A549 (cell line): ENCODE results near the gene FOXP1. TPM values are rescaled to one million over a fixed set of nuclear protein-coding genes. Genes with fewer than 3 reads are reported as not detected.

Experiments
- ATAC-seq, 2 experiments: fragments of 200-7000 bp in 1 of 2; fragments of >200 bp in 1 of 2; cut with Nextera tagmentation in 1 of 2; cut with Tn5 transposase in 1 of 2; 3 replicates each; pipeline versions ENCODE4 v1.8.0 to v1.9.1; 2018 to 2020; ENCODE audit warnings: mild to moderate bottlenecking in 1 of 2, moderate library complexity in 1 of 2
- CTCF ChIA-PET: fragments of 300-600 bp; sonication (Branson Sonifier 250); formaldehyde crosslinking; extraction: SDS; loops from one replicate; lab custom pipeline; 2021; ENCODE audit warnings: antibody characterized with exemption, inconsistent platforms; lab: Yijun Ruan, JAX
- POLR2A ChIA-PET: fragments of 350-600 bp; formaldehyde crosslinking; extraction: SDS; loops from one replicate; lab custom pipeline; 2021; ENCODE audit warnings: antibody characterized with exemption, inconsistent platforms; lab: Yijun Ruan, JAX
- DNase-seq, 2 experiments: peaks; one replicate each; pipeline versions ENCODE4 v3.0.0 to v3.0.0-alpha.2; 2011 to 2016; ENCODE audit warnings: low read depth in 1 of 2, low spot score in 1 of 2
- FAIRE-seq: peaks from 2 replicates; lab custom pipeline; 2011; peaks lifted over from hg19 to GRCh38; lab: Jason Lieb, UNC
- H3K27ac ChIP-seq, 2 experiments: fragments of >200 bp; sonication (Bioruptor Twin); formaldehyde crosslinking; 3 replicates each; pipeline ENCODE4 v1.5.1; 2016 to 2017
- H3K4me1 ChIP-seq: fragments of >200 bp; sonication (Bioruptor Twin); formaldehyde crosslinking; 3 replicates; pipeline ENCODE4 v1.6.1; 2016
- H3K4me2 ChIP-seq: fragments of >200 bp; sonication (Bioruptor Twin); formaldehyde crosslinking; 3 replicates; pipeline ENCODE4 v1.6.1; 2016
- H3K4me3 ChIP-seq: fragments of >200 bp; sonication (Bioruptor Twin); formaldehyde crosslinking; 3 replicates; pipeline ENCODE4 v1.5.1; 2016
- H3K9me3 ChIP-seq: fragments of >200 bp; sonication (Bioruptor Twin); formaldehyde crosslinking; 3 replicates; pipeline ENCODE4 v1.6.1; 2016
- ATOH8 ChIP-seq: fragments of 250-450 bp; sonication (Bioruptor Pico); IDR thresholded peaks from 2 replicates; pipeline ENCODE4 v1.5.0; 2020; ENCODE audit warnings: low read depth, mild to moderate bottlenecking, moderate library complexity
- BHLHE40 ChIP-seq: IDR thresholded peaks from 2 replicates; pipeline ENCODE4 v1.6.1; 2012; ENCODE audit warnings: low read depth, low read length, inconsistent platforms
- CHD2 ChIP-seq: fragments of 150-350 bp; IDR thresholded peaks from 2 replicates; pipeline ENCODE4 v1.6.1; 2014; ENCODE audit warnings: low read length; ENCODE audit not compliant: partially characterized antibody
- CTCF ChIP-seq: fragments of >200 bp; sonication (Bioruptor Twin); formaldehyde crosslinking; IDR thresholded peaks from 3 replicates; pipeline ENCODE4 v1.5.1; 2016
- E2F6 ChIP-seq: IDR thresholded peaks from 2 replicates; pipeline ENCODE4 v1.6.1; 2012; ENCODE audit warnings: low read depth, borderline replicate concordance
- EP300 ChIP-seq, 2 experiments: fragments of >200 bp; sonication (Bioruptor Twin); formaldehyde crosslinking; IDR thresholded peaks; 2 replicates in 1 of 2; 3 replicates in 1 of 2; pipeline ENCODE4 v1.6.1; 2016 to 2017
- FOSB ChIP-seq: fragments of 250-450 bp; sonication (Bioruptor Pico); IDR thresholded peaks from 2 replicates; pipeline ENCODE4 v1.5.0; 2020; ENCODE audit warnings: mild to moderate bottlenecking, moderate library complexity
- JUNB ChIP-seq: fragments of >200 bp; sonication (Bioruptor Twin); formaldehyde crosslinking; IDR thresholded peaks from 2 replicates; pipeline ENCODE4 v1.6.1; 2016
- NPAS2 ChIP-seq: fragments of 250-450 bp; sonication (Bioruptor Pico); IDR thresholded peaks from 2 replicates; pipeline ENCODE4 v1.8.0; 2022; ENCODE audit warnings: mild to moderate bottlenecking, moderate library complexity, borderline replicate concordance
- PHF8 ChIP-seq: fragments of 200-600 bp; sonication (generic); IDR thresholded peaks from 2 replicates; pipeline ENCODE4 v1.6.1; 2016; ENCODE audit warnings: low read depth, mild to moderate bottlenecking, antibody characterized with exemption, moderate library complexity, borderline replicate concordance
- POLR2A ChIP-seq: IDR thresholded peaks from 2 replicates; pipeline ENCODE4 v1.6.1; 2012; ENCODE audit warnings: mild to moderate bottlenecking, low read length
- RCOR1 ChIP-seq: fragments of 150-350 bp; IDR thresholded peaks from 2 replicates; pipeline ENCODE4 v1.6.1; 2014; ENCODE audit warnings: antibody characterized with exemption, low read length, low read depth
- REST ChIP-seq: fragments of 200-600 bp; sonication (generic); IDR thresholded peaks from 2 replicates; pipeline ENCODE4 v1.6.1; 2016; ENCODE audit warnings: antibody characterized with exemption, mild to moderate bottlenecking, moderate library complexity
- RFX5 ChIP-seq: fragments of 450-650 bp; IDR thresholded peaks from 2 replicates; pipeline ENCODE4 v1.7.1; 2014; ENCODE audit warnings: antibody characterized with exemption, mild to moderate bottlenecking, moderate library complexity
- RNF2 ChIP-seq: fragments of 200-600 bp; sonication (generic); IDR thresholded peaks from 2 replicates; pipeline ENCODE4 v1.6.1; 2016; ENCODE audit warnings: low read depth, mild to moderate bottlenecking, antibody characterized with exemption, moderate library complexity, borderline replicate concordance
- SMC3 ChIP-seq: fragments of >200 bp; sonication (Bioruptor Twin); formaldehyde crosslinking; IDR thresholded peaks from 3 replicates; pipeline ENCODE4 v1.6.1; 2018; ENCODE audit warnings: inconsistent platforms
- SREBF2 ChIP-seq: fragments of 450-650 bp; IDR thresholded peaks from 2 replicates; pipeline ENCODE4 v1.6.1; 2014; ENCODE audit warnings: mild to moderate bottlenecking, moderate library complexity
- ZFP36 ChIP-seq: fragments of 450-650 bp; IDR thresholded peaks from 2 replicates; pipeline ENCODE4 v1.6.1; 2014; ENCODE audit warnings: borderline replicate concordance; ENCODE audit not compliant: partially characterized antibody
- ZNF302 ChIP-seq: fragments of 250-450 bp; sonication (Bioruptor Pico); IDR thresholded peaks from 2 replicates; pipeline ENCODE4 v1.9.0; 2021; ENCODE audit warnings: inconsistent platforms, mild to moderate bottlenecking, moderate library complexity
- ZSCAN20 ChIP-seq: fragments of 250-450 bp; sonication (Bioruptor Pico); IDR thresholded peaks from 2 replicates; pipeline ENCODE4 v1.8.0; 2022; ENCODE audit warnings: mild to moderate bottlenecking, moderate library complexity
- WGBS: methylation state at CpG from one replicate; pipeline ENCODE4 v1.1.6; 2017; ENCODE audit errors: missing lambda C conversion rate; 5-methylcytosine and 5-hydroxymethylcytosine counted together
- polyA plus RNA-seq, 4 experiments: library from polyadenylated mRNA; depleted of rRNA in 3 of 4; stranded (reverse); fragments of >200 nt; fragmentation: RNase III in 1 of 4; extraction: RNeasy Plus Mini Kit Qiagen cat#74134 plus additional on column Dnase treatment in 1 of 4; gene quantifications; 2 replicates in 3 of 4; 3 replicates in 1 of 4; pipeline ENCODE4 v1.2.3, GENCODE V29; 2011 to 2017
- TF ChIP-seq, protein P1 (sequence below): fragments of >200 bp; sonication (Bioruptor Twin); formaldehyde crosslinking; IDR thresholded peaks from 3 replicates; pipeline ENCODE4 v1.6.1; 2016
- TF ChIP-seq, protein P2 (sequence below): fragments of 250-450 bp; sonication (Bioruptor Pico); IDR thresholded peaks from 2 replicates; pipeline ENCODE4 v1.5.0; 2021; ENCODE audit warnings: mild to moderate bottlenecking, moderate library complexity, borderline replicate concordance
- TF ChIP-seq, protein P3 (sequence below): fragments of >200 bp; sonication (Bioruptor Twin); formaldehyde crosslinking; IDR thresholded peaks from 2 replicates; pipeline ENCODE4 v1.6.1; 2016

Gene FOXP1
- polyA plus RNA-seq, 2 of the 4 experiments (the other 2 are of a cell fraction) = 12.8 to 13.9 TPM

GRCh38 chr3:71488391-71488809 lies 95.1 kb downstream of the FOXP1 start:
- H3K4me2 ChIP-seq = no peak overlapping the region
- ATAC-seq = no peak
- no peak overlapping the region for H3K27ac ChIP-seq
- TF ChIP-seq ZFP36 (no peak), SREBF2 (no peak), REST (no peak), E2F6 (no peak), ZSCAN20 (CRISPR knock-in tag) (no peak), NPAS2 (CRISPR knock-in tag) (no peak), RCOR1 (no peak), SMC3 (no peak), CTCF (no peak), RFX5 (no peak), PHF8 (no peak)
- TF ChIP-seq, protein P1, sequence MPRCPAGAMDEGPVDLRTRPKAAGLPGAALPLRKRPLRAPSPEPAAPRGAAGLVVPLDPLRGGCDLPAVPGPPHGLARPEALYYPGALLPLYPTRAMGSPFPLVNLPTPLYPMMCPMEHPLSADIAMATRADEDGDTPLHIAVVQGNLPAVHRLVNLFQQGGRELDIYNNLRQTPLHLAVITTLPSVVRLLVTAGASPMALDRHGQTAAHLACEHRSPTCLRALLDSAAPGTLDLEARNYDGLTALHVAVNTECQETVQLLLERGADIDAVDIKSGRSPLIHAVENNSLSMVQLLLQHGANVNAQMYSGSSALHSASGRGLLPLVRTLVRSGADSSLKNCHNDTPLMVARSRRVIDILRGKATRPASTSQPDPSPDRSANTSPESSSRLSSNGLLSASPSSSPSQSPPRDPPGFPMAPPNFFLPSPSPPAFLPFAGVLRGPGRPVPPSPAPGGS = no peak
- TF ChIP-seq, protein P2, sequence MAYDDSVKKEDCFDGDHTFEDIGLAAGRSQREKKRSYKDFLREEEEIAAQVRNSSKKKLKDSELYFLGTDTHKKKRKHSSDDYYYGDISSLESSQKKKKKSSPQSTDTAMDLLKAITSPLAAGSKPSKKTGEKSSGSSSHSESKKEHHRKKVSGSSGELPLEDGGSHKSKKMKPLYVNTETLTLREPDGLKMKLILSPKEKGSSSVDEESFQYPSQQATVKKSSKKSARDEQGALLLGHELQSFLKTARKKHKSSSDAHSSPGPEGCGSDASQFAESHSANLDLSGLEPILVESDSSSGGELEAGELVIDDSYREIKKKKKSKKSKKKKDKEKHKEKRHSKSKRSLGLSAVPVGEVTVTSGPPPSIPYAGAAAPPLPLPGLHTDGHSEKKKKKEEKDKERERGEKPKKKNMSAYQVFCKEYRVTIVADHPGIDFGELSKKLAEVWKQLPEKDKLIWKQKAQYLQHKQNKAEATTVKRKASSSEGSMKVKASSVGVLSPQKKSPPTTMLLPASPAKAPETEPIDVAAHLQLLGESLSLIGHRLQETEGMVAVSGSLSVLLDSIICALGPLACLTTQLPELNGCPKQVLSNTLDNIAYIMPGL (CRISPR knock-in tag) = no peak
- TF ChIP-seq, all 56 proteins: peak for 0
- FAIRE-seq (no peak), DNase-seq (no peak)
- Histone ChIP-seq H3K4me3 (no peak overlapping the region), H3K4me1 (no peaks in the 10 kb centered on the region), H3K9me3 (peaks cover 21% of the 10 kb centered on the region)
- ChIA-PET CTCF (no interaction called here), POLR2A (no interaction called here)
- 75% methylated on average over 6 of the region's 6 CpGs for WGBS

GRCh38 chr3:71487418-71487817 lies 96.1 kb downstream of the FOXP1 start:
- ChIA-PET POLR2A (no interaction called here), CTCF (no interaction called here)
- DNase-seq (no peak), FAIRE-seq (no peak), ATAC-seq (no peak)
- 85% methylated on average over 5 of the region's 5 CpGs for WGBS
- Histone ChIP-seq H3K27ac (no peak overlapping the region), H3K4me3 (no peak overlapping the region), H3K4me2 (no peak overlapping the region), H3K9me3 (peaks cover 18% of the 10 kb centered on the region), H3K4me1 (no peaks in the 10 kb centered on the region)
- TF ChIP-seq JUNB (no peak), ZFP36 (no peak), BHLHE40 (no peak), EP300 (IDR thresholded peaks at IDR 0.05) (no peak), FOSB (no peak), POLR2A (no peak), REST (no peak), ATOH8 (CRISPR knock-in tag) (no peak), RNF2 (no peak), ZNF302 (CRISPR knock-in tag) (no peak), CHD2 (no peak)
- TF ChIP-seq, protein P3, sequence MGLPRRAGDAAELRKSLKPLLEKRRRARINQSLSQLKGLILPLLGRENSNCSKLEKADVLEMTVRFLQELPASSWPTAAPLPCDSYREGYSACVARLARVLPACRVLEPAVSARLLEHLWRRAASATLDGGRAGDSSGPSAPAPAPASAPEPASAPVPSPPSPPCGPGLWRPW = no peak
